ENCODE data around the gene RAB23.

GRCh38 chr6:57195457-57195856 lies 26.6 kb downstream of the RAB23 start:
- no peak for TF ChIP-seq EZH2 (IDR thresholded peaks at IDR 0.05; ENCODE audit: low read depth)
- TF ChIP-seq CTCF (conservative IDR thresholded peaks at IDR 0.05) = no peak
